MM.1S (cell line): ENCODE measurements around the gene TRIML1.

Experiments
- EZH2 ChIP-seq: fragments of 300-600 bp; sonication (generic); optimal IDR thresholded peaks from 2 replicates; pipeline ENCODE3; 2017; ENCODE audit warnings: low read depth, mild to moderate bottlenecking, antibody characterized with exemption, low read length, mixed read lengths
- TF ChIP-seq, protein P1 (sequence below): fragments of 300-600 bp; sonication (generic); IDR thresholded peaks from 2 replicates; pipeline ENCODE4 v1.5.1; 2016; ENCODE audit warnings: antibody characterized with exemption, low read length, mixed read lengths

- TF ChIP-seq, protein P1, sequence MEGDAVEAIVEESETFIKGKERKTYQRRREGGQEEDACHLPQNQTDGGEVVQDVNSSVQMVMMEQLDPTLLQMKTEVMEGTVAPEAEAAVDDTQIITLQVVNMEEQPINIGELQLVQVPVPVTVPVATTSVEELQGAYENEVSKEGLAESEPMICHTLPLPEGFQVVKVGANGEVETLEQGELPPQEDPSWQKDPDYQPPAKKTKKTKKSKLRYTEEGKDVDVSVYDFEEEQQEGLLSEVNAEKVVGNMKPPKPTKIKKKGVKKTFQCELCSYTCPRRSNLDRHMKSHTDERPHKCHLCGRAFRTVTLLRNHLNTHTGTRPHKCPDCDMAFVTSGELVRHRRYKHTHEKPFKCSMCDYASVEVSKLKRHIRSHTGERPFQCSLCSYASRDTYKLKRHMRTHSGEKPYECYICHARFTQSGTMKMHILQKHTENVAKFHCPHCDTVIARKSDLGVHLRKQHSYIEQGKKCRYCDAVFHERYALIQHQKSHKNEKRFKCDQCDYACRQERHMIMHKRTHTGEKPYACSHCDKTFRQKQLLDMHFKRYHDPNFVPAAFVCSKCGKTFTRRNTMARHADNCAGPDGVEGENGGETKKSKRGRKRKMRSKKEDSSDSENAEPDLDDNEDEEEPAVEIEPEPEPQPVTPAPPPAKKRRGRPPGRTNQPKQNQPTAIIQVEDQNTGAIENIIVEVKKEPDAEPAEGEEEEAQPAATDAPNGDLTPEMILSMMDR = no peak
- no peak for TF ChIP-seq EZH2
Measured at GRCh38 chr4:188106454-188106853, 32.8 kb upstream of the TRIML1 start.
